K562 (cell line): Measurements from ENCODE around the gene NEUROD4. TPM values are rescaled to one million over a fixed set of nuclear protein-coding genes. Genes with fewer than 3 reads are reported as not detected.

Source experiments
- CBFA2T2 ChIP-seq: fragments of 450-650 bp; conservative IDR thresholded peaks from 2 replicates; pipeline ENCODE4 v1.6.1; 2017; ENCODE audit warnings: mild to moderate bottlenecking
- KLF16 ChIP-seq: IDR thresholded peaks from 2 replicates; pipeline ENCODE4 v1.6.1; 2016; ENCODE audit warnings: antibody characterized with exemption
- L3MBTL2 ChIP-seq: fragments of 450-650 bp; IDR thresholded peaks from 2 replicates; pipeline ENCODE4 v1.6.1; 2016; ENCODE audit warnings: mild to moderate bottlenecking, moderate library complexity
- MXI1 ChIP-seq: IDR thresholded peaks from 2 replicates; pipeline ENCODE4 v1.6.1; 2011; ENCODE audit warnings: low read depth, mild to moderate bottlenecking, improper control_type of control experiment, low read length
- NCOA1 ChIP-seq: fragments of 450-650 bp; IDR thresholded peaks from 2 replicates; pipeline ENCODE4 v1.6.1; 2016; ENCODE audit warnings: low read depth
- POLR2B ChIP-seq: fragments of 450-650 bp; IDR thresholded peaks from 2 replicates; pipeline ENCODE4 v1.6.1; 2018; ENCODE audit warnings: low read depth; ENCODE audit not compliant: partially characterized antibody
- RFX1 ChIP-seq: fragments of 450-650 bp; IDR thresholded peaks from 2 replicates; pipeline ENCODE4 v1.6.1; 2016; ENCODE audit warnings: mild to moderate bottlenecking, moderate library complexity
- SMARCA4 ChIP-seq: fragments of 450-650 bp; IDR thresholded peaks from 2 replicates; pipeline ENCODE4 v1.6.1; 2016
- ZNF551 ChIP-seq: fragments of 250-450 bp; sonication (Bioruptor Pico); IDR thresholded peaks from 2 replicates; pipeline ENCODE4 v1.5.0; 2021; ENCODE audit warnings: mild to moderate bottlenecking, moderate library complexity
- polyA plus RNA-seq, 8 experiments: library from polyadenylated mRNA; depleted of rRNA in 4 of 8; stranded (reverse) in 5 of 8; unstranded in 3 of 8; fragments of >200 nt; fragmentation: Nextera tagmentation in 2 of 8; fragmentation: Illumina TruSeq in 1 of 8; extraction: Ambion mirVana in 2 of 8; extraction: Trizol in 1 of 8; gene quantifications; 2 replicates each; pipeline versions ENCODE4 v1.2.1 to v1.2.3, GENCODE V29; 2011 to 2014; ENCODE audit warnings: inconsistent platforms in 1 of 8, missing spikeins in 1 of 8
- total RNA-seq, 7 experiments: library from RNA; depleted of rRNA in 6 of 7; stranded (reverse); fragments of >200 nt in 6 of 7; fragmentation: Illumina TruSeq in 2 of 7; extraction: Trizol in 2 of 7; gene quantifications; 2 replicates each; pipeline versions ENCODE4 v1.2.1 to v1.2.3, GENCODE V29; 2011 to 2021; ENCODE audit warnings: low replicate concordance in 1 of 7
- TF ChIP-seq, protein P1 (sequence below): fragments of 200-600 bp; sonication (generic); IDR thresholded peaks from one replicate; pipeline ENCODE4 v1.6.1; 2012; ENCODE audit warnings: mild to moderate bottlenecking, low read depth, low read length, inconsistent platforms
- TF ChIP-seq, protein P2 (sequence below): fragments of 250-450 bp; sonication (Bioruptor Pico); IDR thresholded peaks from 2 replicates; pipeline ENCODE4 v1.5.0; 2021; ENCODE audit warnings: mild to moderate bottlenecking, moderate library complexity
- TF ChIP-seq, protein P3 (sequence below): fragments of 250-450 bp; sonication (Bioruptor Pico); IDR thresholded peaks from 2 replicates; pipeline ENCODE4 v1.8.0; 2022; ENCODE audit warnings: inconsistent platforms, mild to moderate bottlenecking, moderate library complexity, borderline replicate concordance

The NEUROD4 gene
- total and polyA plus RNA-seq, 9 of the 15 experiments (the other 6 are each of a cell fraction or from before 2014, with no cell fraction given) = not detected

DNA sequence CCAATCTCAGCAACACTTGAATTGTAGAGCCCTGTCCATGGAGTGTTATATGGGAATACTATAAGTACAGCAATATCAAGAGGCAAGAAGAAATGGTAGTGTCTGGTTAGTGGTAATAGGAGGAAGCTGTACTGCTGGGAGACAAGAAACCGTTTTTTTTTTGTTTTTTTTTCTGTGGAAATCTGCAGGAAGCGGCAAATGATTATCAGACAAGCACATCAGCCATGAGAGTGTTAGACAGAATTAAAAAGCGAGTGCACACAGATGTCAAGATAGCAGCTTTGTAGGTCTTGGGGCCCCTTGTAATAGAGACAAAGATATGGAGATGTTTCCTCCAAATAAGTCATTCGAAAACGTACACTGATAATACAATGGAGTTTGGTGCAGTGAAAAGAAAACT lies 41.9 kb upstream of the NEUROD4 start (continued):
- TF ChIP-seq POLR2B (no peak), RFX1 (no peak), ZNF551 (CRISPR knock-in tag) (no peak), NCOA1 (0 out of 2 replicates have a peak, but pooled peaks have one; percentile 24), MXI1 (no peak), SMARCA4 (peak; percentile 66; the same call in 1 of the 2 replicates), CBFA2T2 (0 out of 2 replicates have a peak, but pooled peaks have one; percentile 9), KLF16 (no peak), L3MBTL2 (no peak)
- TF ChIP-seq, protein P1, sequence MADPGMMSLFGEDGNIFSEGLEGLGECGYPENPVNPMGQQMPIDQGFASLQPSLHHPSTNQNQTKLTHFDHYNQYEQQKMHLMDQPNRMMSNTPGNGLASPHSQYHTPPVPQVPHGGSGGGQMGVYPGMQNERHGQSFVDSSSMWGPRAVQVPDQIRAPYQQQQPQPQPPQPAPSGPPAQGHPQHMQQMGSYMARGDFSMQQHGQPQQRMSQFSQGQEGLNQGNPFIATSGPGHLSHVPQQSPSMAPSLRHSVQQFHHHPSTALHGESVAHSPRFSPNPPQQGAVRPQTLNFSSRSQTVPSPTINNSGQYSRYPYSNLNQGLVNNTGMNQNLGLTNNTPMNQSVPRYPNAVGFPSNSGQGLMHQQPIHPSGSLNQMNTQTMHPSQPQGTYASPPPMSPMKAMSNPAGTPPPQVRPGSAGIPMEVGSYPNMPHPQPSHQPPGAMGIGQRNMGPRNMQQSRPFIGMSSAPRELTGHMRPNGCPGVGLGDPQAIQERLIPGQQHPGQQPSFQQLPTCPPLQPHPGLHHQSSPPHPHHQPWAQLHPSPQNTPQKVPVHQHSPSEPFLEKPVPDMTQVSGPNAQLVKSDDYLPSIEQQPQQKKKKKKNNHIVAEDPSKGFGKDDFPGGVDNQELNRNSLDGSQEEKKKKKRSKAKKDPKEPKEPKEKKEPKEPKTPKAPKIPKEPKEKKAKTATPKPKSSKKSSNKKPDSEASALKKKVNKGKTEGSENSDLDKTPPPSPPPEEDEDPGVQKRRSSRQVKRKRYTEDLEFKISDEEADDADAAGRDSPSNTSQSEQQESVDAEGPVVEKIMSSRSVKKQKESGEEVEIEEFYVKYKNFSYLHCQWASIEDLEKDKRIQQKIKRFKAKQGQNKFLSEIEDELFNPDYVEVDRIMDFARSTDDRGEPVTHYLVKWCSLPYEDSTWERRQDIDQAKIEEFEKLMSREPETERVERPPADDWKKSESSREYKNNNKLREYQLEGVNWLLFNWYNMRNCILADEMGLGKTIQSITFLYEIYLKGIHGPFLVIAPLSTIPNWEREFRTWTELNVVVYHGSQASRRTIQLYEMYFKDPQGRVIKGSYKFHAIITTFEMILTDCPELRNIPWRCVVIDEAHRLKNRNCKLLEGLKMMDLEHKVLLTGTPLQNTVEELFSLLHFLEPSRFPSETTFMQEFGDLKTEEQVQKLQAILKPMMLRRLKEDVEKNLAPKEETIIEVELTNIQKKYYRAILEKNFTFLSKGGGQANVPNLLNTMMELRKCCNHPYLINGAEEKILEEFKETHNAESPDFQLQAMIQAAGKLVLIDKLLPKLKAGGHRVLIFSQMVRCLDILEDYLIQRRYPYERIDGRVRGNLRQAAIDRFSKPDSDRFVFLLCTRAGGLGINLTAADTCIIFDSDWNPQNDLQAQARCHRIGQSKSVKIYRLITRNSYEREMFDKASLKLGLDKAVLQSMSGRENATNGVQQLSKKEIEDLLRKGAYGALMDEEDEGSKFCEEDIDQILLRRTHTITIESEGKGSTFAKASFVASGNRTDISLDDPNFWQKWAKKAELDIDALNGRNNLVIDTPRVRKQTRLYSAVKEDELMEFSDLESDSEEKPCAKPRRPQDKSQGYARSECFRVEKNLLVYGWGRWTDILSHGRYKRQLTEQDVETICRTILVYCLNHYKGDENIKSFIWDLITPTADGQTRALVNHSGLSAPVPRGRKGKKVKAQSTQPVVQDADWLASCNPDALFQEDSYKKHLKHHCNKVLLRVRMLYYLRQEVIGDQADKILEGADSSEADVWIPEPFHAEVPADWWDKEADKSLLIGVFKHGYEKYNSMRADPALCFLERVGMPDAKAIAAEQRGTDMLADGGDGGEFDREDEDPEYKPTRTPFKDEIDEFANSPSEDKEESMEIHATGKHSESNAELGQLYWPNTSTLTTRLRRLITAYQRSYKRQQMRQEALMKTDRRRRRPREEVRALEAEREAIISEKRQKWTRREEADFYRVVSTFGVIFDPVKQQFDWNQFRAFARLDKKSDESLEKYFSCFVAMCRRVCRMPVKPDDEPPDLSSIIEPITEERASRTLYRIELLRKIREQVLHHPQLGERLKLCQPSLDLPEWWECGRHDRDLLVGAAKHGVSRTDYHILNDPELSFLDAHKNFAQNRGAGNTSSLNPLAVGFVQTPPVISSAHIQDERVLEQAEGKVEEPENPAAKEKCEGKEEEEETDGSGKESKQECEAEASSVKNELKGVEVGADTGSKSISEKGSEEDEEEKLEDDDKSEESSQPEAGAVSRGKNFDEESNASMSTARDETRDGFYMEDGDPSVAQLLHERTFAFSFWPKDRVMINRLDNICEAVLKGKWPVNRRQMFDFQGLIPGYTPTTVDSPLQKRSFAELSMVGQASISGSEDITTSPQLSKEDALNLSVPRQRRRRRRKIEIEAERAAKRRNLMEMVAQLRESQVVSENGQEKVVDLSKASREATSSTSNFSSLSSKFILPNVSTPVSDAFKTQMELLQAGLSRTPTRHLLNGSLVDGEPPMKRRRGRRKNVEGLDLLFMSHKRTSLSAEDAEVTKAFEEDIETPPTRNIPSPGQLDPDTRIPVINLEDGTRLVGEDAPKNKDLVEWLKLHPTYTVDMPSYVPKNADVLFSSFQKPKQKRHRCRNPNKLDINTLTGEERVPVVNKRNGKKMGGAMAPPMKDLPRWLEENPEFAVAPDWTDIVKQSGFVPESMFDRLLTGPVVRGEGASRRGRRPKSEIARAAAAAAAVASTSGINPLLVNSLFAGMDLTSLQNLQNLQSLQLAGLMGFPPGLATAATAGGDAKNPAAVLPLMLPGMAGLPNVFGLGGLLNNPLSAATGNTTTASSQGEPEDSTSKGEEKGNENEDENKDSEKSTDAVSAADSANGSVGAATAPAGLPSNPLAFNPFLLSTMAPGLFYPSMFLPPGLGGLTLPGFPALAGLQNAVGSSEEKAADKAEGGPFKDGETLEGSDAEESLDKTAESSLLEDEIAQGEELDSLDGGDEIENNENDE = no peak
- TF ChIP-seq, protein P2, sequence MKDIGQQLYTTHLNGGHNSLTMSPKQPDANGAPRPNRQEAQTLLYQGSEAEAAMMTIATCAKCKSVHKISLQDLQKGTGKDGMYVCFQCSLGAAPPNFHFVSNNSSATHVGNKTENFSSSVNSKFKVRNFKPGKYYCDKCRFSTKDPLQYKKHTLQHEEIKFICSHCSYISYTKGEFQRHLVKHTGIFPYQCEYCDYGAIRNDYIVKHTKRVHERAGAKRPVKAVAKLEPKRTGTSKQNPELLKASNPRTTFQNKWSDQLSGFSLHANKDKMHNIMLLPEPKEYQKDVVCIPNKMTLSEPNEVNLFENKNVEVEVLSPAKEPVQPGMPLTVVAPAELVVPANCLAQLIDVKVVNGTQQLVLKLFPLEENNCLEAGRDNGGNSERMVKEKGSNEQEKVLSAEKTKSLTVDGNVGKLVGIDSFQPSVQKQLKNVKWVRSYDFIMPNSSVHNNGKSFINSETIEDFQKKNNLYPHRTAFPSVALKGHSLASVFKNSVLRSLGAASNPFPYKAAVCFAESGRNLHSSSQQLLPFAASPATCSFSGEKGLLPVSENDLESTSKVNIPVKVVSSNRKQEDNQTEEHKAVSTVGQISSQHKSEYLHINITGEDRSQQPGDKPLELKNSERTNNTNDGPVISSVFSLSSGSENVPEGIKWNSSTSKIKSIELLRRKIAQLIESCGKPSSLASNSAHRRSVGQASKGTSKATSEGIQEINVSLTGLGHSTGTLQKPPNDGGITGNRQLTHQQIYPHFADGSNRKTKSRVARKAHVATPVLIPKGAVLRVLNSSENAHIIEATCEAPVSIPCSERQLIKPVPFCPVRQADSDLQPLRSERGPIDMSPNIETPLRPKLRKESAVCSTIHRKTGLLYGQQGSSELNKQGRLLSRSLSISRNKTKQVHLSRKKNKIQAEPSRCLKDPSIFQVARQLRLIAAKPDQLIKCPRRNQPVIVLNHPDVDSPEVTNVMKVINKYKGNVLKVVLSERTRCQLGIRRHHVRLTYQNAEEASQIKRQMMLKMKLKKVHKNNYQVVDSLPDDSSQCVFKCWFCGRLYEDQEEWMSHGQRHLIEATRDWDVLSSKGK (CRISPR knock-in tag) = no peak
- TF ChIP-seq, protein P3, sequence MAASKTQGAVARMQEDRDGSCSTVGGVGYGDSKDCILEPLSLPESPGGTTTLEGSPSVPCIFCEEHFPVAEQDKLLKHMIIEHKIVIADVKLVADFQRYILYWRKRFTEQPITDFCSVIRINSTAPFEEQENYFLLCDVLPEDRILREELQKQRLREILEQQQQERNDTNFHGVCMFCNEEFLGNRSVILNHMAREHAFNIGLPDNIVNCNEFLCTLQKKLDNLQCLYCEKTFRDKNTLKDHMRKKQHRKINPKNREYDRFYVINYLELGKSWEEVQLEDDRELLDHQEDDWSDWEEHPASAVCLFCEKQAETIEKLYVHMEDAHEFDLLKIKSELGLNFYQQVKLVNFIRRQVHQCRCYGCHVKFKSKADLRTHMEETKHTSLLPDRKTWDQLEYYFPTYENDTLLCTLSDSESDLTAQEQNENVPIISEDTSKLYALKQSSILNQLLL (CRISPR knock-in tag) = no peak
